SK-N-MC (cell line): ENCODE results near the gene IRF2BPL.

Source experiments
- DNase-seq: peaks from one replicate; pipeline ENCODE4 v3.0.0-alpha.2; 2011; ENCODE audit warnings: low read depth, low spot score
- H3K27ac ChIP-seq: fragments of 200-600 bp; sonication (generic); 2 replicates; pipeline ENCODE4 v1.5.1; 2016; ENCODE audit warnings: mixed run types
- H3K36me3 ChIP-seq: fragments of 200-600 bp; sonication (generic); 2 replicates; pipeline ENCODE4 v1.6.1; 2017; ENCODE audit warnings: antibody characterized with exemption, low read length, mixed read lengths; ENCODE audit not compliant: insufficient read depth
- H3K4me3 ChIP-seq: fragments of 200-600 bp; sonication (generic); 2 replicates; pipeline ENCODE4 v1.5.1; 2016
- H3K9ac ChIP-seq: fragments of 200-600 bp; sonication (generic); 2 replicates; pipeline ENCODE4 v1.8.0; 2017; ENCODE audit warnings: mixed run types, mixed read lengths; ENCODE audit not compliant: insufficient read length
- H3K9me3 ChIP-seq: fragments of 200-600 bp; sonication (generic); 2 replicates; pipeline ENCODE4 v1.6.1; 2017; ENCODE audit warnings: low read depth, mild to moderate bottlenecking, antibody characterized with exemption, low read length, moderate library complexity, mixed read lengths
- EZH2 ChIP-seq: fragments of 200-600 bp; sonication (generic); IDR thresholded peaks from one replicate; pipeline ENCODE4 v1.6.1; 2017; ENCODE audit warnings: antibody characterized with exemption
- FOXP2 ChIP-seq: optimal IDR thresholded peaks from 2 replicates; pipeline ENCODE3; 2011; ENCODE audit warnings: mild to moderate bottlenecking, moderate library complexity; ENCODE audit not compliant: insufficient read depth; ENCODE audit errors: extremely low read length, control extremely low read depth
- POLR2AphosphoS5 ChIP-seq: IDR thresholded peaks from 2 replicates; pipeline ENCODE4 v1.6.1; 2012; ENCODE audit warnings: mild to moderate bottlenecking, low read depth, low read length, borderline replicate concordance

IRF2BPL gene

GRCh38 chr14:77033622-77034589 is 5.4 kb upstream of the IRF2BPL start:
- TF ChIP-seq POLR2AphosphoS5 (0 out of 2 replicates have a peak, but pooled peaks have one; percentile 27), FOXP2 (no peak), EZH2 (no peak)
- Histone ChIP-seq H3K9me3 (no peaks in the 10 kb centered on the region), H3K27ac (peak overlapping the region; percentile 87), H3K9ac (peak overlapping the region; percentile 61), H3K36me3 (no peaks in the 10 kb centered on the region), H3K4me3 (peak overlapping the region; percentile 76)
- DNase-seq, result no peak

DNA sequence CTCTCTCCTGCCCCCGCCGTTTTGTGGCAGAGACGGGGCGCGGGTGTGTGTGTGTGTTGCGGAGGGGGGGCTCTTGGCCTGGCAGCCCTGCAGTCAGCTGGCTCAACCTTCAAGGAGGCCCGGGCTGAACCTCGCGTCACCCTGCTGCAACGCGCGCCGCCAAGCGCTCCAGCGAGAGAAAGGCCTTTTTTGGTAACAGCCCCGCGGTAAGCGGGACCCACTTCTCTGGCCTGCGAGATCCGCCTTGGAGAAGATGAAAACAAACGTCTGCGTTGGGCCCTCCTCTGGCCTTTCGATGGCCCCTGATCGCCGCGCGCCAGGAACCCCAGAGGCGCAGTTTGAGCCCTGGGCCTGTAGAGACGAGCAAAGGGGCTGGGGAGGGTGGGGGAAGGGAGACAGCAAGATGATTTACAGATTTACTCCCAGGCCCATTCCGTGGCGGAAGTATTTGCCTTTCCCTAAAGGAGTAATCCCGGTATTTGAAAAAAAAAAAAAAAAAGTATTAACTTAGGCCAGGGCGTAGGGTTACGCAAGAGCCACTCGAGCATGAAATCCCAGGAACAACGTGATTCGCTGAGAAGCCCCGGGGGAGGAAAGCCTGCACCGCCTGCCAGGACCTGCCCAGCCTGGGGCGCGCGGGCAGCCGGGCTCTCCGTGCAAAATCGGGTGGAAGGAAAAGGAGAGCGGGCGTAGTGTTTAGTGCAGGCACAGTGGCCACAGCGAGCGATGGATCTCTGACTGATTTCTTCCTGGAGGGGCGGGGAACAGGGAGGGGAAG is 4.5 kb upstream of the IRF2BPL start:
- no peak for TF ChIP-seq EZH2
- peak; percentile 75 for TF ChIP-seq POLR2AphosphoS5
- H3K4me3 ChIP-seq, result peak overlapping the region; percentile 76
- H3K36me3 ChIP-seq, result no peaks in the 10 kb centered on the region
- H3K27ac ChIP-seq, result peak overlapping the region; percentile 87
- DNase-seq, result peak; percentile 72
- H3K9me3 ChIP-seq, result no peaks in the 10 kb centered on the region
- peak overlapping the region; percentile 61 for H3K9ac ChIP-seq

- Histone ChIP-seq H3K27ac (peak overlapping the region; percentile 87), H3K9me3 (no peaks in the 10 kb centered on the region), H3K9ac (peak overlapping the region; percentile 58), H3K4me3 (peak overlapping the region; percentile 76), H3K36me3 (no peaks in the 10 kb centered on the region)
- TF ChIP-seq FOXP2 (no peak), EZH2 (no peak), POLR2AphosphoS5 (no peak)
- no peak for DNase-seq
These were observed 4.0 kb upstream of the IRF2BPL start for GRCh38 chr14:77032491-77032843.

GRCh38 chr14:77031759-77032490 is 3.4 kb upstream of the IRF2BPL start:
- H3K4me3 ChIP-seq, result peak overlapping the region; percentile 37
- DNase-seq, result no peak

DNA sequence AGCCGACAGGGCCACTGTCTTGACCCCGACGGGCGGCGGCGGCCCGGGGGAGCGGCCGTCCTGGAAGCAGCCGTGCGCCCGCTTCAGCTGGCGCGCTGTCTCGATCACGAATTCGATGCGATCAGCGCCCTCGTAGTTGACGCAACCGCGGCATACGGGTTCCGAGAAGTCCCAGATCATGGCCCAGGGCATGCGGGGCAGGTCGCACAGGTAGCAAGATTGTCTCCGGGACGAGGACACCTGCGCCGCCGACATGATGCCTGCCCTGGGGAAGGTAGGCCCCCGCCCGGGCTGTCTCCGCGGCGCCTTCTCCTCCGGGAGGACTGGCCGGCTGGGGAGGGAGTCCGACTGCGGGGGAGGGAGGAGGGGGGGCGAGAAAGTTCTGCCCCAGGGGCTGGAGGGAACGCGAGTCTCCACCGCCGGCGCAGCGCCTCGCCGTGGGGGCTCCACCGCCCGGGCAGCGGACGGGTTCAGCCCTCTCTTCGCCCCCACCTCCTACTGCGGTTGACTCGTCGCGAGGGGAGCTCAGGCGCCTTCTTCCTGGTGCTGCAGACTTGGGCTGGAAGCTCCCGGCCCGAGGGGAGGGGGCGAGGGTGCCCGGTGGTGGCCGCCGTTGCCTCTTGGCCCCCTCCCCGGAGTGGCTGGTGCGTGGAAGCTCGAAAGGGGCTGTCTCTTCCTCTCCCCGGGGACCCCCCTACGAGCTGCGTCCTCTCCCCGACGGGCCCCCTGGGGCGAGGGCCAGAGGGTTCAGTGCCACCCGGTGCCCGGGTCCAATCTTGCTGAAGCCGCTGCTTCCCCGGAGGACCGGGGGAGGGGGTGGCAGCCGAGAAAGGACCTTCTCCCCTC is 747 bp downstream of the IRF2BPL start:
- peak overlapping the region; percentile 88 for H3K4me3 ChIP-seq
- H3K9me3 ChIP-seq, result no peaks in the 10 kb centered on the region
- peaks cover 7% of the 10 kb centered on the region for H3K36me3 ChIP-seq
- no peak for DNase-seq
- TF ChIP-seq POLR2AphosphoS5, result peak; percentile 26; the same call in 1 of the 2 replicates
- TF ChIP-seq EZH2, result no peak
- peak overlapping the region; percentile 81 for H3K27ac ChIP-seq
- peak overlapping the region; percentile 88 for H3K9ac ChIP-seq

More at GRCh38 chr14:77031759-77032490, 3.4 kb upstream of the IRF2BPL start:
- H3K9me3 ChIP-seq, result no peaks in the 10 kb centered on the region
- peak overlapping the region; percentile 37 for H3K9ac ChIP-seq
- TF ChIP-seq EZH2, result no peak
- no peak for TF ChIP-seq POLR2AphosphoS5
- no peak for TF ChIP-seq FOXP2
- peak overlapping the region; percentile 87 for H3K27ac ChIP-seq
- no peaks in the 10 kb centered on the region for H3K36me3 ChIP-seq

- H3K27ac ChIP-seq, result 0 out of 2 replicates have a peak overlapping the region, but pooled peaks have one; percentile 81
- H3K9ac ChIP-seq, result peak overlapping the region; percentile 88
- DNase-seq, result no peak
- TF ChIP-seq EZH2, result no peak
- TF ChIP-seq POLR2AphosphoS5, result no peak
- TF ChIP-seq FOXP2, result no peak
- peak overlapping the region; percentile 88 for H3K4me3 ChIP-seq
- peaks cover 7% of the 10 kb centered on the region for H3K36me3 ChIP-seq
- no peaks in the 10 kb centered on the region for H3K9me3 ChIP-seq
These were observed 1.5 kb downstream of the IRF2BPL start for GRCh38 chr14:77026930-77027537.

DNA sequence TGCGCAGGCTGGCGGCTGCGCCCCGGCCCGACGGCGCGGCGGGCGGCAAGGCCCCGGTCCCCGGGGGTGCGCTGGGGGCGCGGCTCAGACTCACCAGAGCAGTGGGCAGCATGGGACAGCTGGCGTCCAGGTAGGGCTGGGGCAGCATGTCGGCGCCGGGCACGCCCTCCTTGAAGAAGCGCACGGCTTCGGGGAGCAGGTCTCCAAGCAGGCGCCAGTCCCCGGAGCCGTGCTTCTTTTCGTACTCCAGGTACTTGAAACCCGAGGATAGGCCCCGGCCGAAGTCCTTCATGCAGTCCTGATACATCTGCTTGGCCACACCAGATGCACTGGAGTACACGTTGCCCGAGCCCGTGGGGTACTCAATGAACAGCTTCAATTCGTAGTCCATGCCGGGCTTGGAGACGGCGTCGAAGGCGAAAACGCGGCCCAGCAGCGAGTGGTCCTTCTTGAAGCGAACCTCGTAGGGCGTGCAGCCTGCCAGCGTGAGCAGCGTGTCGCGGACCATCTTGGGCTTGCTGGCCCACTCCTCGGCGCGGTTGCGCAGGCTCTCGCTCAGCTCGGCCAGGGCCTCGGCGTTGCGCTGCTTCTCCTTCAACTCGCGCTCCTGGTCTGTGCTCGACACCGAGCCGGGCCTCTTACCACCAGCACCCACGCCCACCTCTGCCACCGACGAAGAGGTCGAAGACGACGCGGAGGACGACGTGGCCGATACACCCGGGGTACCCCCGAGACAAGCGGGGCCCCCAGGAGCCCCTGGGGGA is 2.2 kb downstream of the IRF2BPL start:
- H3K4me3 ChIP-seq, result peak overlapping the region; percentile 88
- no peak overlapping the region for H3K27ac ChIP-seq
- TF ChIP-seq FOXP2, result no peak
- no peak for TF ChIP-seq EZH2
- no peak for TF ChIP-seq POLR2AphosphoS5
- no peak for DNase-seq
- H3K9me3 ChIP-seq, result no peaks in the 10 kb centered on the region
- peaks cover 7% of the 10 kb centered on the region for H3K36me3 ChIP-seq
- peak overlapping the region; percentile 88 for H3K9ac ChIP-seq
